IMR-90 (cell line): ENCODE measurements around the gene LDHA. TPM values are rescaled to one million over a fixed set of nuclear protein-coding genes. Genes with fewer than 3 reads are reported as not detected.
A peak's percentile ranks its signal among the peaks of the same experiment; 100 is the strongest.

Experiments
- ATAC-seq: fragments of 200-7000 bp; cut with Tn5 transposase; 2 replicates; pipeline ENCODE4 v1.9.1; 2020; ENCODE audit warnings: low read depth, mild to moderate bottlenecking, moderate library complexity
- BruUV-seq: library from RNA; stranded (reverse); fragments of 400-500 nt; replicated peaks from 2 replicates; lab custom pipeline; 2021; lab: Mats Ljungman, UMichigan
- CTCF ChIA-PET: fragments of 300-600 bp; formaldehyde crosslinking; extraction: SDS; loops from one replicate; lab custom pipeline; 2021; ENCODE audit warnings: antibody characterized with exemption; lab: Yijun Ruan, JAX
- POLR2A ChIA-PET: fragments of 300-600 bp; sonication (Branson Sonifier 250); formaldehyde crosslinking; loops from one replicate; lab custom pipeline; 2022; ENCODE audit warnings: antibody characterized with exemption; ENCODE audit not compliant: unreplicated experiment; lab: Charles Lee
- DNase-seq: peaks from one replicate; pipeline ENCODE4 v3.0.0; 2013
- H2AFZ ChIP-seq: replicated peaks from 2 replicates; pipeline ENCODE3; 2013; ENCODE audit warnings: low read length, mild to moderate bottlenecking; ENCODE audit not compliant: poor library complexity
- H2AK5ac ChIP-seq: 2 replicates; pipeline ENCODE4 v1.6.1; 2013; ENCODE audit warnings: low read depth, low read length, inconsistent platforms
- H2AK9ac ChIP-seq: replicated peaks from 2 replicates; pipeline ENCODE3; 2013; ENCODE audit warnings: mild to moderate bottlenecking, low read depth, low read length, moderate library complexity; ENCODE audit not compliant: poor library complexity
- H2BK120ac ChIP-seq: 2 replicates; pipeline ENCODE4 v1.6.1; 2013; ENCODE audit warnings: low read depth, low read length, inconsistent platforms
- H2BK15ac ChIP-seq: 3 replicates; pipeline ENCODE4 v1.6.1; 2013; ENCODE audit warnings: low read depth, low read length, inconsistent platforms
- H2BK20ac ChIP-seq: 2 replicates; pipeline ENCODE4 v1.6.1; 2013; ENCODE audit warnings: low read depth, mild to moderate bottlenecking, inconsistent platforms, low read length, moderate library complexity
- H2BK5ac ChIP-seq: 2 replicates; pipeline ENCODE4 v1.6.1; 2013; ENCODE audit warnings: mild to moderate bottlenecking, low read depth, low read length, inconsistent platforms; ENCODE audit not compliant: poor library complexity, severe bottlenecking
- H3K14ac ChIP-seq: replicated peaks from 2 replicates; pipeline ENCODE4 v1.6.1; 2013; ENCODE audit warnings: low read depth, low read length, inconsistent platforms
- H3K18ac ChIP-seq: 2 replicates; pipeline ENCODE4 v1.6.1; 2013; ENCODE audit warnings: low read depth, low read length, control low read depth
- H3K23ac ChIP-seq: 2 replicates; pipeline ENCODE4 v1.6.1; 2013; ENCODE audit warnings: low read depth, low read length, inconsistent platforms
- H3K27ac ChIP-seq: 2 replicates; pipeline ENCODE4 v1.5.1; 2013; ENCODE audit warnings: mild to moderate bottlenecking, control low read depth, low read length; ENCODE audit not compliant: insufficient read depth
- H3K27me3 ChIP-seq: 2 replicates; pipeline ENCODE4 v1.6.1; 2013; ENCODE audit warnings: low read length; ENCODE audit not compliant: control insufficient read depth, insufficient read depth
- H3K36me3 ChIP-seq: 2 replicates; pipeline ENCODE4 v1.6.1; 2013; ENCODE audit warnings: low read length, mixed read lengths; ENCODE audit not compliant: control insufficient read depth, insufficient read depth
- H3K4ac ChIP-seq: 2 replicates; pipeline ENCODE4 v1.6.1; 2013; ENCODE audit warnings: low read depth, low read length, inconsistent platforms
- H3K4me1 ChIP-seq: 2 replicates; pipeline ENCODE4 v1.6.1; 2013; ENCODE audit warnings: low read length, mixed read lengths; ENCODE audit not compliant: control insufficient read depth, insufficient read depth
- H3K4me2 ChIP-seq: 2 replicates; pipeline ENCODE4 v1.6.1; 2013; ENCODE audit warnings: low read depth, mild to moderate bottlenecking, control low read depth, low read length, moderate library complexity
- H3K4me3 ChIP-seq: 2 replicates; pipeline ENCODE4 v1.5.1; 2013; ENCODE audit warnings: low read depth, mild to moderate bottlenecking, control low read depth, low read length, moderate library complexity; ENCODE audit not compliant: insufficient read depth
- H3K56ac ChIP-seq: 2 replicates; pipeline ENCODE4 v1.6.1; 2013; ENCODE audit warnings: low read length, inconsistent platforms; ENCODE audit not compliant: insufficient read depth; ENCODE audit errors: extremely low read depth
- H3K79me1 ChIP-seq, 2 experiments: 2 replicates each; pipeline ENCODE4 v1.6.1; 2013; ENCODE audit warnings: low read length in 2 of 2, inconsistent platforms in 1 of 2, low read depth in 1 of 2
- H3K9ac ChIP-seq: 2 replicates; pipeline ENCODE4 v1.6.1; 2013; ENCODE audit warnings: low read depth, low read length, control low read depth
- H3K9me1 ChIP-seq: 2 replicates; pipeline ENCODE4 v1.6.1; 2013; ENCODE audit warnings: low read length, inconsistent platforms; ENCODE audit not compliant: insufficient read depth
- H3K9me3 ChIP-seq: 2 replicates; pipeline ENCODE4 v1.6.1; 2013; ENCODE audit warnings: low read length; ENCODE audit not compliant: control insufficient read depth, insufficient read depth
- H4K20me1 ChIP-seq: 2 replicates; pipeline ENCODE4 v1.6.1; 2013; ENCODE audit warnings: low read length, inconsistent platforms; ENCODE audit not compliant: insufficient read depth
- H4K5ac ChIP-seq: 2 replicates; pipeline ENCODE4 v1.6.1; 2013; ENCODE audit warnings: mild to moderate bottlenecking, low read depth, low read length, control low read depth
- H4K8ac ChIP-seq, 2 experiments: 2 replicates each; pipeline ENCODE4 v1.6.1; 2013; ENCODE audit warnings: low read depth in 2 of 2, low read length in 2 of 2, control low read depth in 1 of 2, inconsistent platforms in 1 of 2
- H4K91ac ChIP-seq: 2 replicates; pipeline ENCODE4 v1.6.1; 2013; ENCODE audit warnings: low read depth, low read length, inconsistent platforms; ENCODE audit not compliant: insufficient read depth
- BHLHE40 ChIP-seq: fragments of 150-350 bp; IDR thresholded peaks from 2 replicates; pipeline ENCODE4 v1.6.1; 2016; ENCODE audit warnings: mild to moderate bottlenecking, low read depth, low read length
- CEBPB ChIP-seq: IDR thresholded peaks from 2 replicates; pipeline ENCODE4 v1.6.1; 2012; ENCODE audit warnings: low read depth, low read length, improper control_type of control experiment
- CHD1 ChIP-seq: IDR thresholded peaks from 2 replicates; pipeline ENCODE4 v1.6.1; 2012; ENCODE audit warnings: low read depth, low read length, improper control_type of control experiment
- FOS ChIP-seq: fragments of 150-350 bp; IDR thresholded peaks from 2 replicates; pipeline ENCODE4 v1.6.1; 2016; ENCODE audit warnings: low read depth, low read length
- MXI1 ChIP-seq: IDR thresholded peaks from 2 replicates; pipeline ENCODE4 v1.6.1; 2012; ENCODE audit warnings: low read depth, mild to moderate bottlenecking, low read length, moderate library complexity, borderline replicate concordance
- NFE2L2 ChIP-seq: fragments of 150-350 bp; IDR thresholded peaks from 2 replicates; pipeline ENCODE4 v1.6.1; 2016; ENCODE audit warnings: low read depth, mild to moderate bottlenecking, low read length
- POLR2A ChIP-seq: IDR thresholded peaks from 2 replicates; pipeline ENCODE4 v1.6.1; 2012; ENCODE audit warnings: mild to moderate bottlenecking, low read depth, low read length
- RAD21 ChIP-seq: IDR thresholded peaks from 2 replicates; pipeline ENCODE4 v1.6.1; 2012; ENCODE audit warnings: low read length, improper control_type of control experiment
- RCOR1 ChIP-seq: IDR thresholded peaks from 2 replicates; pipeline ENCODE4 v1.6.1; 2012; ENCODE audit warnings: mild to moderate bottlenecking, low read length, improper control_type of control experiment; ENCODE audit not compliant: insufficient replicate concordance
- RFX5 ChIP-seq: IDR thresholded peaks from 2 replicates; pipeline ENCODE4 v1.8.0; 2012; ENCODE audit warnings: low read depth, mild to moderate bottlenecking, low read length, moderate library complexity
- WGBS, 2 experiments: methylation state at CpG; one replicate each; pipeline versions ENCODE4 v1.1.5 to v1.1.7; 2013; ENCODE audit warnings: missing lambda C conversion rate in 2 of 2; ENCODE audit not compliant: insufficient read length in 1 of 2; ENCODE audit errors: extremely low coverage in 2 of 2; 5-methylcytosine and 5-hydroxymethylcytosine counted together
- dilution Hi-C: fragments of 300-500 bp; cut with HindIII; formaldehyde crosslinking; loops from one replicate; pipeline ENCODE4 v1.14.3; 2018; ENCODE audit warnings: low sequenced_read_pairs; ENCODE audit not compliant: unreplicated experiment
- in situ Hi-C: fragments of 300-500 bp; cut with MboI; formaldehyde crosslinking; loops from 3 replicates; pipeline ENCODE4 v1.14.3; 2019; ENCODE audit warnings: low sequenced_read_pairs, inconsistent platforms, mixed read lengths
- intact Hi-C: fragments of 100-400 bp; cut with micrococcal nuclease; formaldehyde crosslinking; loops from 2 replicates; pipeline ENCODE4 v1.10.0; 2022
- polyA plus RNA-seq, 3 experiments: library from polyadenylated mRNA; depleted of rRNA; stranded (reverse); fragments of >200 nt; gene quantifications; 2 replicates each; pipeline ENCODE4 v1.2.3, GENCODE V29; 2012; ENCODE audit warnings: low replicate concordance in 1 of 3
- total RNA-seq: library from RNA; depleted of rRNA; stranded (reverse); fragments of >200 nt; gene quantifications from 2 replicates; pipeline ENCODE4 v1.2.3, GENCODE V29; 2012
- TF ChIP-seq, protein P1 (sequence below): fragments of 150-350 bp; IDR thresholded peaks from 2 replicates; pipeline ENCODE4 v1.6.1; 2017; ENCODE audit warnings: mild to moderate bottlenecking, antibody characterized with exemption, low read length, low read depth
- TF ChIP-seq, protein P2 (sequence below): fragments of 150-350 bp; IDR thresholded peaks from 2 replicates; pipeline ENCODE4 v1.6.1; 2016; ENCODE audit warnings: low read depth, mild to moderate bottlenecking, low read length, moderate library complexity, borderline replicate concordance
- TF ChIP-seq, protein P3 (sequence below): conservative IDR thresholded peaks from 2 replicates; pipeline ENCODE4 v1.5.1; 2012; ENCODE audit warnings: mild to moderate bottlenecking, low read depth, low read length, improper control_type of control experiment

The LDHA gene
- total and polyA plus RNA-seq, 2 of the 4 experiments (the other 2 are of a cell fraction) = 1,735 to 1,813 TPM

DNA sequence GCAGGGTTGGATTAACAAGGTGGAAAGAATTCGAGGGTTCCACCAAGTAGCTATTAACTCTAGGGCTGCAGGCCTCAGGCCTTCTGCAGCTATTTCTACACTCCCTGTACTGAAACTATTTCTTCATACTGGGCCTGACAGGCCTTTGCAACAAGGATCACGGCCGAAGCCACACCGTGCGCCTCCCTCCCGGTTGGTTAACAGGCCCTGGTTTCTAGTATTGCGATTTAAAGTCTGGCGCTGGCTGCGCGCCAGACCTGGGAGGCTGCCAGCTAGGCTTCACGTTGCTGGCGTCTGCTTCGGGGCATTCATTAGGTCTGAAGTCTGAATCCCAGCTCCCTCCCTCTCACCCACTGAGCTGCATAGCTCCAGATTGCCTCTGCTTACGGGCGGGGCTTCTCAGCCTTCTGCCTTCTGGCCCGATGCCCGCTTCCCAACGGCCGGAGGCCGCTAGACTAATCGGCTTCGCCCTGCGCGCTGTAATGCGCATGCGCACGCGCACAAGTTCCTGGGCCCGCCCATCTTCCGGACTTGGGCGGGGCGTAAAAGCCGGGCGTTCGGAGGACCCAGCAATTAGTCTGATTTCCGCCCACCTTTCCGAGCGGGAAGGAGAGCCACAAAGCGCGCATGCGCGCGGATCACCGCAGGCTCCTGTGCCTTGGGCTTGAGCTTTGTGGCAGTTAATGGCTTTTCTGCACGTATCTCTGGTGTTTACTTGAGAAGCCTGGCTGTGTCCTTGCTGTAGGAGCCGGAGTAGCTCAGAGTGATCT, 1.6 kb downstream of the LDHA start:
- peak overlapping the region; percentile 80 to 91; a peak in 2 of 4 replicates for H4K8ac ChIP-seq
- H2BK15ac ChIP-seq = no peak overlapping the region
- no peaks in the 10 kb centered on the region for H3K9me3 ChIP-seq
- H3K27ac ChIP-seq = peak overlapping the region; percentile 95
- H3K4me1 ChIP-seq = peaks cover 6% of the 10 kb centered on the region
- H3K9ac ChIP-seq = peak overlapping the region; percentile 100
- peak overlapping the region; percentile 99 for H2AK9ac ChIP-seq
- POLR2A ChIA-PET = interaction anchor here (0.6 to 2.6 kb wide), 3 partner anchors 11 to 238 kb away, joined by 4 to 28 read pairs (median 4); no protein-coding TSS in a partner anchor
- H2AK5ac ChIP-seq = peak overlapping the region; percentile 82
- dilution Hi-C loops = no loop called here
- H3K56ac ChIP-seq = peak overlapping the region; percentile 95
- H3K79me1 ChIP-seq = peaks cover 10 to 41% of the 10 kb centered on the region in 2 experiments
- intact Hi-C loops = loop anchor here (2.0 to 10.0 kb wide), 4 partner anchors 49 to 239 kb away; partner anchors contain the start of genes GTF2H1, HPS5 and SPTY2D1
- peak overlapping the region; percentile 83 for H2AFZ ChIP-seq
- H2BK5ac ChIP-seq = peak overlapping the region; percentile 95
- peak overlapping the region; percentile 32; the same call in 1 of the 2 replicates for H2BK120ac ChIP-seq
- WGBS, 2 experiments = 1% methylated on average over 35 of the region's 46 CpGs; no CpG with 5 or more reads in 1 of the 2 experiments
- peak overlapping the region; percentile 80 for H3K4ac ChIP-seq
- peak overlapping the region; percentile 80; the same call in 1 of the 2 replicates for H4K5ac ChIP-seq
- H3K27me3 ChIP-seq = no peaks in the 10 kb centered on the region
- H3K36me3 ChIP-seq = peaks cover 33% of the 10 kb centered on the region
- in situ Hi-C loops = no loop called here
- peak overlapping the region; percentile 73; the same call in 1 of the 2 replicates for H3K18ac ChIP-seq
- H3K9me1 ChIP-seq = no peaks in the 10 kb centered on the region; the same call in 1 of the 2 replicates
- CTCF ChIA-PET = interaction anchor here (0.6 to 1.6 kb wide), 3 partner anchors 12 to 152 kb away, joined by 3 to 4 read pairs (median 3); no protein-coding TSS in a partner anchor
- H4K20me1 ChIP-seq = peaks cover 61% of the 10 kb centered on the region
- ATAC-seq (peak; percentile 86), DNase-seq (peak; percentile 99)
- H3K4me2 ChIP-seq = peak overlapping the region; percentile 77
- H3K14ac ChIP-seq = peak overlapping the region; percentile 99
- peak overlapping the region; percentile 98 for H3K23ac ChIP-seq
- H2BK20ac ChIP-seq = no peak overlapping the region
- peak overlapping the region; percentile 91 for H3K4me3 ChIP-seq
- no TSS peak for BruUV-seq
- H4K91ac ChIP-seq = peak overlapping the region; percentile 96
- TF ChIP-seq NFE2L2 (no peak), MXI1 (peak; percentile 26; the same call in 1 of the 2 replicates), RAD21 (peak; percentile 10; the same call in 1 of the 2 replicates), RCOR1 (no peak), POLR2A (peak; percentile 72), FOS (no peak), RFX5 (no peak), CHD1 (no peak), CEBPB (peak; percentile 69), BHLHE40 (no peak)
- TF ChIP-seq, protein P1, sequence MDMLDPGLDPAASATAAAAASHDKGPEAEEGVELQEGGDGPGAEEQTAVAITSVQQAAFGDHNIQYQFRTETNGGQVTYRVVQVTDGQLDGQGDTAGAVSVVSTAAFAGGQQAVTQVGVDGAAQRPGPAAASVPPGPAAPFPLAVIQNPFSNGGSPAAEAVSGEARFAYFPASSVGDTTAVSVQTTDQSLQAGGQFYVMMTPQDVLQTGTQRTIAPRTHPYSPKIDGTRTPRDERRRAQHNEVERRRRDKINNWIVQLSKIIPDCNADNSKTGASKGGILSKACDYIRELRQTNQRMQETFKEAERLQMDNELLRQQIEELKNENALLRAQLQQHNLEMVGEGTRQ = no peak
- TF ChIP-seq, protein P2, sequence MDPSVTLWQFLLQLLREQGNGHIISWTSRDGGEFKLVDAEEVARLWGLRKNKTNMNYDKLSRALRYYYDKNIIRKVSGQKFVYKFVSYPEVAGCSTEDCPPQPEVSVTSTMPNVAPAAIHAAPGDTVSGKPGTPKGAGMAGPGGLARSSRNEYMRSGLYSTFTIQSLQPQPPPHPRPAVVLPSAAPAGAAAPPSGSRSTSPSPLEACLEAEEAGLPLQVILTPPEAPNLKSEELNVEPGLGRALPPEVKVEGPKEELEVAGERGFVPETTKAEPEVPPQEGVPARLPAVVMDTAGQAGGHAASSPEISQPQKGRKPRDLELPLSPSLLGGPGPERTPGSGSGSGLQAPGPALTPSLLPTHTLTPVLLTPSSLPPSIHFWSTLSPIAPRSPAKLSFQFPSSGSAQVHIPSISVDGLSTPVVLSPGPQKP = no peak
- TF ChIP-seq, protein P3, sequence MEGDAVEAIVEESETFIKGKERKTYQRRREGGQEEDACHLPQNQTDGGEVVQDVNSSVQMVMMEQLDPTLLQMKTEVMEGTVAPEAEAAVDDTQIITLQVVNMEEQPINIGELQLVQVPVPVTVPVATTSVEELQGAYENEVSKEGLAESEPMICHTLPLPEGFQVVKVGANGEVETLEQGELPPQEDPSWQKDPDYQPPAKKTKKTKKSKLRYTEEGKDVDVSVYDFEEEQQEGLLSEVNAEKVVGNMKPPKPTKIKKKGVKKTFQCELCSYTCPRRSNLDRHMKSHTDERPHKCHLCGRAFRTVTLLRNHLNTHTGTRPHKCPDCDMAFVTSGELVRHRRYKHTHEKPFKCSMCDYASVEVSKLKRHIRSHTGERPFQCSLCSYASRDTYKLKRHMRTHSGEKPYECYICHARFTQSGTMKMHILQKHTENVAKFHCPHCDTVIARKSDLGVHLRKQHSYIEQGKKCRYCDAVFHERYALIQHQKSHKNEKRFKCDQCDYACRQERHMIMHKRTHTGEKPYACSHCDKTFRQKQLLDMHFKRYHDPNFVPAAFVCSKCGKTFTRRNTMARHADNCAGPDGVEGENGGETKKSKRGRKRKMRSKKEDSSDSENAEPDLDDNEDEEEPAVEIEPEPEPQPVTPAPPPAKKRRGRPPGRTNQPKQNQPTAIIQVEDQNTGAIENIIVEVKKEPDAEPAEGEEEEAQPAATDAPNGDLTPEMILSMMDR = no peak
